ENCODE results near the gene SBNO2. TPM values are rescaled to one million over a fixed set of nuclear protein-coding genes. Genes with fewer than 3 reads are reported as not detected.

SBNO2 gene
- total RNA-seq, 1 experiment from 2014 or later, result 123 TPM

DNA sequence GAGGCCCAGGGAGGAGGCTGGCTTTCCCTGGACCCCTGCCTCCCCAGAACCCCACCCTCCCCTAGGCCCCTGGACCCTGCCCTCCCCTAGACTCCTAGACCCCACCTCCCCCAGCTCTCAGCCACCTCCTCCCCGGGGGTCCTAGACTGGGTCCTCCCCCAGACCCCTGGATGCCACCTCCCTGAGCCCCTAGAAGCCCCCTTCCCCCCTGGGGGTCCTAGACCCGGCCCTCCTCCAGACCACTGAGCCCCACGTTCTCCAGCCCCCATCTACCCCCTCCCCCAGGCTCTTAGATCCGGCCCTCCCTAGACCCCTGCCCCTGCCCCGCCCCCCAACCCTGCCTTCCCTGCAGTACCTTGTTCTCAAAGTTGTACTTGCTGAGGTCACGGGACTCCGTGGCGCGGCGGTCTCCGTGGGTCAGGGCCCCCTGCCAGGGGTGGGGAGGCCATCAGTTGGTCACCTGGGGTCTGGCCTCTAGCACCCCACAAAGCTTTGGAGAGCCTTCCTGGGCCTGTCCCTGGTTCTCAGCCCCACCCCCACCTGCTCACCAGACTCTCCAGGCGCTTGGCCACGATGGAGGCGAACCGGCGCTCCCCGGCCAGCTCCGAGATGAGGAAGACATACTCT is 62.3 kb downstream of the SBNO2 start:
- no peak for DNase-seq (ENCODE audit: unreplicated experiment)
- Mint-ChIP-seq H3K27me3 (ENCODE audit: insufficient read depth, unreplicated experiment) (no peaks in the 10 kb centered on the region), H3K4me1 (ENCODE audit: insufficient read depth, unreplicated experiment) (no peaks in the 10 kb centered on the region), H3K4me3 (ENCODE audit: unreplicated experiment) (no peak overlapping the region), H3K36me3 (ENCODE audit: insufficient read depth, unreplicated experiment) (peaks cover 86% of the 10 kb centered on the region), H3K27ac (ENCODE audit: low read depth, unreplicated experiment) (no peak overlapping the region), H3K9me3 (ENCODE audit: unreplicated experiment) (no peaks in the 10 kb centered on the region)
- CTCF ChIA-PET, result interaction anchor here (0.6 to 1.6 kb wide), 4 partner anchors 12 to 132 kb away, joined by 3 to 9 read pairs (median 4); no protein-coding TSS in a partner anchor
- POLR2A ChIA-PET, result interaction anchor here (0.7 to 1.5 kb wide), 2 partner anchors 9 to 58 kb away, joined by 4 to 5 read pairs; no protein-coding TSS in a partner anchor
- intact Hi-C loops (cut with micrococcal nuclease), result loop anchor here (5.0 kb wide), 1 partner anchor 81 kb away; no protein-coding TSS in a partner anchor
- no TSS peak for BruUV-seq (replicated peaks)
- TF ChIP-seq, protein P1, sequence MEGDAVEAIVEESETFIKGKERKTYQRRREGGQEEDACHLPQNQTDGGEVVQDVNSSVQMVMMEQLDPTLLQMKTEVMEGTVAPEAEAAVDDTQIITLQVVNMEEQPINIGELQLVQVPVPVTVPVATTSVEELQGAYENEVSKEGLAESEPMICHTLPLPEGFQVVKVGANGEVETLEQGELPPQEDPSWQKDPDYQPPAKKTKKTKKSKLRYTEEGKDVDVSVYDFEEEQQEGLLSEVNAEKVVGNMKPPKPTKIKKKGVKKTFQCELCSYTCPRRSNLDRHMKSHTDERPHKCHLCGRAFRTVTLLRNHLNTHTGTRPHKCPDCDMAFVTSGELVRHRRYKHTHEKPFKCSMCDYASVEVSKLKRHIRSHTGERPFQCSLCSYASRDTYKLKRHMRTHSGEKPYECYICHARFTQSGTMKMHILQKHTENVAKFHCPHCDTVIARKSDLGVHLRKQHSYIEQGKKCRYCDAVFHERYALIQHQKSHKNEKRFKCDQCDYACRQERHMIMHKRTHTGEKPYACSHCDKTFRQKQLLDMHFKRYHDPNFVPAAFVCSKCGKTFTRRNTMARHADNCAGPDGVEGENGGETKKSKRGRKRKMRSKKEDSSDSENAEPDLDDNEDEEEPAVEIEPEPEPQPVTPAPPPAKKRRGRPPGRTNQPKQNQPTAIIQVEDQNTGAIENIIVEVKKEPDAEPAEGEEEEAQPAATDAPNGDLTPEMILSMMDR (IDR thresholded peaks at IDR 0.05; ENCODE audit: unreplicated experiment), result no peak

DNA sequence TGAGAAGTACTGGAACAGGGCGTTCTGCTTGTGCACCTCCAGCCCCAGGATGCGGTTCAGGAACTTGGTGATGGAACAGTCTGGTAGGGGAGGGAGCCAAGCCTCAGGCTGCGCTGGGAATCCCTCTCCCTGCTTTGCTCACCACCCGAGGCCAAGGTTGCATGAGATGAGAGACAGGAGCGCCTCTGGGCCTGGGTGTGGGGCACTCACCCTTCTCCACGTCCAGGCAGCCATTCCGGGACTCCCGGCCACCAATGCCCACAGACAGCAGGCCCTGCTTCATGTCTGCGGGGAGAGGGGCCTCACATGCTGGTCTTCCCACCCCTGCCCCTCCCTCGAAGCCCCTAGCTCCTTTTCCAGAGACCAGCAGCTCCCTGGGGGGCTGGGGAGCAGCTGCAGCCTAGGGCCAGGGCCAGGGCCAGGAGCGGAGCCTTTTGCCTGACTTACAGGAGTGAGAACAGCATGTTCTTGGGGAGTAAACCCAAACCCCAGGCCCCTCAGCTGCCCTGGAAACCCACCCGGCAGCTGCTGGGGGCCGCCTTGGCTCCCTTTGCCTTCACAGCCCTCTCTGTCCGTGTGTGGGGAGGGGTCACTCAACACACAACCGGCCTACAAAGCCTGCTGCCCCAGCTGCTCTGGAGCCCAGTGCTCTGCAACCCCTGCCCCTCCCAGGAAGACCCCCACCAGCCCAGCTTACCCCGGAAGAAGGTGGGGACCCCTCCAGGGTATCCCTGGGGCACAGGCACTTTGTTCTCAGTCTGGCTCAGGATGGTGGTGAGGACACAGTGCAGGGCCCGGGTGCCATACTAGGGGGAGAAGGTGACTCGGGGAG is 63.0 kb downstream of the SBNO2 start:
- Mint-ChIP-seq H3K27ac (ENCODE audit: low read depth, unreplicated experiment) (no peak overlapping the region), H3K27me3 (ENCODE audit: insufficient read depth, unreplicated experiment) (no peaks in the 10 kb centered on the region), H3K9me3 (ENCODE audit: unreplicated experiment) (no peaks in the 10 kb centered on the region), H3K4me1 (ENCODE audit: insufficient read depth, unreplicated experiment) (no peaks in the 10 kb centered on the region), H3K4me3 (ENCODE audit: unreplicated experiment) (no peak overlapping the region), H3K36me3 (ENCODE audit: insufficient read depth, unreplicated experiment) (peaks cover 86% of the 10 kb centered on the region)
- CTCF ChIA-PET, result no interaction called here
- POLR2A ChIA-PET, result interaction anchor here (0.7 to 1.5 kb wide), 2 partner anchors 8 to 59 kb away, joined by 4 to 5 read pairs; no protein-coding TSS in a partner anchor
- DNase-seq (ENCODE audit: unreplicated experiment), result no peak
- intact Hi-C loops (cut with micrococcal nuclease), result loop anchor here (5.0 kb wide), 1 partner anchor 81 kb away; no protein-coding TSS in a partner anchor
- TF ChIP-seq, protein P1 (IDR thresholded peaks at IDR 0.05; ENCODE audit: unreplicated experiment), result no peak
- no TSS peak for BruUV-seq (replicated peaks)

DNA sequence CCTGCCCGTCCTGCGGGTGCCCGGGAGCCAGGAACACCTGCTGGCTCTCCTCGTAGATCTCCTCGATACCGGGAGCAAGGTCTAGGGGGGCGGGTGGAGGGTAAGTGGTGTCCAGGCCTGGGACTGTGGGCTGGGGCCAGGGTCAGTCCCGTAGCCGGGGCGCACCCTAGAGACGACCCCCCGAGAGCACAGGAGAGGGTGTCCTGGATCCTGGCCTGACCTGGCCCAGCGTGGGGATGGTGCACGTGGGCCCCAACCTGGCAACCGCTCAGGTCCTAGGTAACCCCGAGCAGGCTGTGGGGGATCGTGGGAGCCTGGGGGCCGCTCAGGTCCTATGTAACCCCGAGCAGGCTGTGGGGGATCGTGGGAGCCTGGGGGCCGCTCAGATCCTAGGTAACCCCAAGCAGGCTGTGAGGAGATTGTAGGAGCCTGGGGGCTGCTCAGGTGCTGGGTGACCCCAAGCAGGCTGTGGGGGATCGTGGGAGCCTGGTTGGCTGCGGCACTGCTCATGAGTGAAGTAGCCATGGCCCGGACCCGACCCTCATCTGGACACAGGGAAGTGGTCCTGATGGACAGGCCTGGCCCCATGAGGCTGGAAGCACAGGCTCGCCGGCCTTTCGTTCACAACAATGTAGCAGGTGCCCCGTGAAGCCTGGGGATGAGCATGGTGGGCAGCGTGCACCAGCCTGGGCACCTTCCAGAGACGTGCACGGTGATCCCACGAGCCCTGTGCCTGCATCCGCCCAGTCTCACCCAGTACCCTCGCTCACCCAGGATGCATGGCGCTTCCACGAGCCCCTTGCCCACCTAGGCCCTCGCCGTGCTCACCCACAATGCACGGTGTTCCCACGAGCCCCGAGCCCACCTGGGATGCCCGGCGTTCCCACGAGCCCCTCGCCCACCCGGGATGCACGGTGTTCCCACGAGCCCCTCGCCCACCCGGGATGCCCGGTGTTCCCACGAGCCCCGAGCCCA is 64.1 kb downstream of the SBNO2 start:
- peaks cover 84% of the 10 kb centered on the region for H3K36me3 Mint-ChIP-seq (ENCODE audit: insufficient read depth, unreplicated experiment)
- H3K4me1 Mint-ChIP-seq (ENCODE audit: insufficient read depth, unreplicated experiment), result no peaks in the 10 kb centered on the region
- BruUV-seq (replicated peaks), result no TSS peak

More for the DNA sequence above, 64.1 kb downstream of the SBNO2 start:
- Mint-ChIP-seq H3K4me3 (ENCODE audit: unreplicated experiment) (no peak overlapping the region), H3K27me3 (ENCODE audit: insufficient read depth, unreplicated experiment) (no peaks in the 10 kb centered on the region), H3K9me3 (ENCODE audit: unreplicated experiment) (no peaks in the 10 kb centered on the region), H3K27ac (ENCODE audit: low read depth, unreplicated experiment) (no peak overlapping the region)
- ChIA-PET POLR2A (interaction anchor here (1.5 kb wide), 1 partner anchor 7 kb away, joined by 5 read pairs; no protein-coding TSS in a partner anchor), CTCF (no interaction called here)
- TF ChIP-seq, protein P1 (IDR thresholded peaks at IDR 0.05; ENCODE audit: unreplicated experiment), result no peak
- intact Hi-C loops (cut with micrococcal nuclease), result loop anchor here (5.0 kb wide), 1 partner anchor 82 kb away; no protein-coding TSS in a partner anchor
- no peak for DNase-seq (ENCODE audit: unreplicated experiment)

All from MCF 10A (cell line).